HG03571 (cell line): ENCODE results near the gene SLC35F3.

Experiments
- ATAC-seq: cut with Tn5 transposase; IDR thresholded peaks from one replicate; pipeline ENCODE4 v1.9.1; 2021; ENCODE audit not compliant: unreplicated experiment

Gene SLC35F3

DNA sequence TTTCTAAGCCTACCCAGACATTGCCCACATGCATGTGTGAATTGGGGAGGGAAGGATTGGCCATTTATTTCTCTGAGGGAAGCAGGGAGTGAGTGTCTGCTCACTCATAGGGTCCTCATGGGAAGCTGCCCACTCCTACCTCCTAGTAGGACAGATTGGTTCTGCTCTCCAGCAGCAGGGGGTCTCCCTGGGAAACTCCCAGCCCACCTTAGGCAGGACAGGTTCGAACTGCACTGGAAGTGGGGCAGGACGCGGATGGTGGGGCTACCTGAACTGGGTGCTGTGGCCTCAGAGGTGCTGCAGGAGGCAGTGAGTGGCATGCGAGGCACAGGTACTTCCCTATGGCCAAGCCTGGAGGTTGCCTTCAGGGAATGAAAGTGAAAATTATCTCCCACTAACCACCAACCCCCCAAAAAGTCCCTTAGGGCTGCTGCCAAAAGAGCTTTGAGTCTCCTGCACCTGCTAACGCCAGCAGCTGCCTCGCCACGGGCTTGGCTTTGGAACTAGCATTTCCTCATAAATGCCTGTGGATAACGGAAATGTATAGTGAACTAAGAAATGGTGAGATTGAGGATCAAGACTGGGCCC lies 311.7 kb downstream of the SLC35F3 start:
- ATAC-seq: peak; percentile 35

DNA sequence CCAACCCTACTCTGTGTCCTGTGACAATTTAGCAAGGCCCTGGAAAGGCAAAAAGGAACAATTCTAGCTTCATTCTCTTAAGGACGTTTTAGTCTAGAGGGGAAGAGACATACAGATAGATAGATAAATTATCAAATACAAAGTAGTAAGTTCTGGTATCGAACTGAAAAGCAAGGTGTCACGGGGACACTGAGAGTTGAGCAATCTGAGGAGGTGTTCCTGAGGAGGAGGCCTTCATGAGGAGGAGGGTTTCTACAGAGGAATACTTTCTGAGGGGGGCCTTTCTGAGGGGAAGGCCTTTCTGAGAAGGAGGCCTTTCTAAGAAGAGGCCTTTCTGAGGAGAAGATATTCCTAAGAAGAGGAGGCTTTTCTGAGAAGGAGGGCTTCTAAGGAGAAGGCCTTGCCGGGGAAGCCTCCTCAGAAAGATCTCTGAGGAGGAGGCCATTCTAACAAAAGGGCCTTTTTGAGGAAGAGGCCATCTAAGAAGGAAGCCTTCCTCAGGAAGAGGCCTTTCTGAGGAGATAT lies 312.9 kb downstream of the SLC35F3 start:
- no peak for ATAC-seq

DNA sequence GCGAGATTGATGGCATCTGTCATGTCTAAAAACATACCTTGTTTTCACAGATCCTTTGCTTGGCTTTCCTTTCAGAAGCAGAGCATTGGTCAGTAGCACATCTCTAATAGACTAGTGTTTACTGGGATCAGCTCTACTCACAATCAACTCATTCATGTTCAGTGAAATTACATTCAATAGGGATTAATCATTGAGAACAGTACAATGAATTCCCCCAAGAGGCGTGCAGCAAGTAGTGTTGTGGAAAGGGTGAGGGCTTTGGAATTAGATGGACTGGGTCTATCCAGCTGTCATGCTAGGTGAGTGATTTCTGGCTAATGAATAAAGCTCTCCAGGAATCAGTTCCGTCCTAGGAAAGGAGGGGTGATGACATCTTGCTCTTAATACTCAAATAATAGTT lies 313.6 kb downstream of the SLC35F3 start:
- no peak for ATAC-seq

DNA sequence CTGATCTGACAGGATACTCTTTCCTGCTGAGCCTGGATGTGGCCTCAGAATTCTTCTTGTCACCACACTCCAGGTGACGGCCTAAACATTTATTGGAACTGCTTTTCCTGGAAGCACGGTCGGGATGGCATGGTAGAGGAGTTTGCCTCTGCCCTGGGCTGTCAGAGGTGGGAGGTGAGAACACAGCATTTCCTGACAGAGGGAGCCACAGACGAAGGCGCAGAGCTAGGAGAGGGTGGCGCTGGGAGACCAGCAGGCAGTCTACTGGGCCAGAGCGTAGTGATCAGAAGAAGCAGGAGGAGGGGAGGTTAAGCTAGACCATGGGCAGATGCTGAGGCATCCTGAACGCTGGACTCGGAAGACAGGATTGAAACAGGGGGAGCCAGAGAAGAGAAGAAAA lies 315.2 kb downstream of the SLC35F3 start:
- ATAC-seq: no peak

DNA sequence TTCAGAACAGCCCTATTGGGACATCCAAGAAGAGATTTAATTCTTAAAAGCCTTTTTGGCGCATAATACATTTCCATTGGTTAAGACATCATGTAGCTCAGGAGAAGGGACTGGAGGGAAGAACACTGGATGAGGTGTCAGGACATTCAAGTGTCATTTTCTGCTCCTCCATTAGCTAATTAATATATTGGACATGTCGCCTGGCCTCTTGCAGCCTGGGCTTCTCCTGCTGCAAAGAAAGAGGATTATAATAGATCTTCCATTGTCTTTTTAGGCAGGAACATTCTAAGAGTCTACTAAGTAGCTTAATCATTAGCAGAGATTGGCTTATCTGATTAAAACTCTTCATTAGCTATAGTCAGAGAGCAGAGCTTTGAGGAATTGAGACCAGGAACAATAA lies 317.1 kb downstream of the SLC35F3 start:
- no peak for ATAC-seq

DNA sequence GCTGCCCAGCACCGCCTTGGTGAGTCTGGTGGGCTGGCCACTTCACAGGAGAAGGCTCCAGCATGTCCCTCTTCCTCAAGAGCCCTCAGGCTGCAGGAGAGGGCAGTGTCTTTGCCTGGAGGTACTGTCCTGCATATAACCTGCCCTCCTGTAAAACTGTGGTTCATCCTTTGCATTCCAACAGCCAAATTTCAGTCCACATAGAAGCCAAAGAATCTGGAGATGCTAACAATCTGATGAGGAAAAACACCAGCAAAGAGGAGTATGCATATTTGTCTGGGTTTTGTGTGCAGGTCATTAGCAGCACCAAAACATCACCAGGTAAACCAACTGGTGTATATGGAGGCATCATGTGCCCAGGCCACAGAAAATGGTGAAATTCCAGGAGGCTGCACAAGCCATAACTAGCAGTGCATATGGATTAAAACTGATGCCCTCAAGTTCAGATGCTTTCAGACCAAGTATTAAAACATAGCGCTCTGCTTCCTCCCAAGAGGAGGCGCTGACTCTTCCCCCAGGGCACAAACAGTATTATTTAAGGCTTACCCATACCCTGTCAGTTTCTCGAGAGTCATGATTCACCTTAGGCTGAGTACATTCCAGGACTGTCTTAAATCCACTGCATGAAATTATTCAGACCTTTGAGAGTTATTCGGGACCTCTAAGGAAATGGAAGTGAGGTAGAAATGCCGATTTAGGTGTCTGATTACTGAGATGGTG lies 318.2 kb downstream of the SLC35F3 start:
- ATAC-seq: no peak

DNA sequence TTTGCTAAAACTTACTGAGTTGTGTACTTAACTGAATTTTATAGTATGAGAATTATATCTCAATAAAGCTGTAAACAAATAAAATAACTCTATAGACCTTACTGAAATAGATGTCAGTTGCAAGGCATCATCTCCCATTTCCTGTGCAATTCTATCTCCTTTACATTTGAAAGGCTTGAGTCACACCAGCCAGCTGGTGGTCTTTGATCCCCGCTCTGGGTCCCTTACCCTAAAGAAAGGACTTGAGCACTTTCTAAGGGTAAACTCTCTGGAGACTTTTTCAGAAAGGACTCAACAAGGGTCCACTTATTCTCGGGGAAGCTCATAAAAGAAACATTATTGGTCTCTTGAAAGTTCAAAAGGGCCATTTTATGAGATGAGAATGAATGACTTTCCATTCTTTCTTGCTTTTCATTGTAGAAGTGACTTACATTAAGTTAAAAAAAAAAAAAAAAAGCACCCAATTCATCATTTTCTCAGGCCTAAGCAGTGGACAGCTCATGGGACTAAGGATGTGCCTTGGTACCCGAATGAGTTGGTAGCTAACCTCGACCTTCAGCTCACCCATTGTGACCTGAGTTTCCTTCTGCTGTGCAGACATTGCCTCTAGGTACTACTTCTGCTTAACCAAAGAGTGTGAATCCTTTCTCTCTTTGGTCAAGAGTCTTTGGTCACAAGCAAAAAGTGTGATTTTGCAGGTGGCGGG lies 321.8 kb downstream of the SLC35F3 start:
- no peak for ATAC-seq

DNA sequence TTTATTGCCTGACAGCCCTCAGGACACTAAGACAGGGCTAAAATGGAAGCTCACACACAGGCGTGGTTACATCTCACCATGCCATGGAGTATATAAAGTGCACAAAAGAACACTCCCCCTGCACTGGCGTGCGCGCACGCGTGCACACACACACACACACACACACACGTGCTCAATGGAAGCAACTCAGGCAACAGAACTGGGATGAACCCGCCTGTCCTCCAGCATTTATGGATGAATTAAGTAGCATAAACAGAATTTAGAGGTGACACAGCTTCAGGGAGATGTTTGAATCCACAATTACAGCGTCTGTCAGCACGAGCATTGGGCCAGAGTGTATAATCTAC lies 322.3 kb downstream of the SLC35F3 start:
- no peak for ATAC-seq

DNA sequence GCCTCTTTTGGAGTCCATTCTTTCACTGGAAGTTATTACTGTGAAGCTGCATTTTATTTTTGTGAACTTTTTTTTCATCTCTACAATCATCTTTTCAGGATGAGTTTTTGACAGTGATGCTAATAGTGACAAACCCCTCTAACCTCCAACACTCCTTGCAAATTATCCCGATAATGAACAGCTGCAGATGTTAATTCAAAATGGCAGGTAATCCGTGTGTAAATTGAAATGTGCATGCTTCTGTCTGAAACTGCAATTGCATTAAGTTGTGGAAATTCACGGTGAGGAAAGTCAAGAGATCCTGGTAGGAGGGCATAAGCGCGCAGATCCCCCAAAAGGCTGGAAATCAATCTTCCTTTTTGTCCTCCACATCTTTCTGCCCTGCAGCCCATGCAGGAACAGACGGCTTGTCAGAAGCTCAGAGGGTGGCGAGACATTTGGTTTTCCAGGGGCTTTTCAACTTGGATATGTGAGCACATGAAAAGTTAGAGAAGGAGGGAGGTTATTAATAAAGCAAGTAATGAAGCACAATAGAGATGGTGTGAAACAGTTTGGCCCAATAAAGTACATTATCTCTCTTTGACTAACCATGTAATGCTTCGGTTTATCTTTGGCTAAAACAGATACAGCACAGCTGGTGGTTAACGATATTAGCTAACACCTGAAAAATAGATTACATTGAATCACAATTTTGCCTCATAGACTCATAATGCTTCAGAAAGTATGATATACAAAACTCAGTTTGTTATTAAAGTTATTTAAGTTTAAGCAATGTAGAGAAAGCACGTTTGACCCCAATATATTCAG lies 325.3 kb downstream of the SLC35F3 start:
- ATAC-seq: no peak

DNA sequence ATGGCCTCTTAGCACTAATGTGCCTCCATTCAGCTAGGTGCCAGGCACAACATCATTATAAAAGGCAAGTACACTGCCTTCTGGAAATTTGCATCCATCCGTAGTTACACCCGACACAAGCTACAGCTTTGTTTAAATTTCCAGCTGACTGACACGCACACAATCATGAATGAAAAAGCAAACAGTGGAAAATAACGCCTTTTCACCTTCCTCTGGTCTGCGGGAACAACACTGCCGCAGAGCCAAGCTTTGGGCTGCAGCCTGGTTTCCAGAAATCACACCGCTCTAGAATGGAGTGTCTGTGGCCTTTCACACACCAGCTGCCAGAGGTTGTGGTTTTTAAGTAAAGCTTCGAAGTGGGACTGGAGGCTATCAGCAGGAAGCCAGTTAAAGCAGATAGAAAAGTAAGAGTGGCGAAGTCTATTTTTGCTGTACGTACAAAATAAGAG lies 326.0 kb downstream of the SLC35F3 start:
- peak; percentile 59 for ATAC-seq

DNA sequence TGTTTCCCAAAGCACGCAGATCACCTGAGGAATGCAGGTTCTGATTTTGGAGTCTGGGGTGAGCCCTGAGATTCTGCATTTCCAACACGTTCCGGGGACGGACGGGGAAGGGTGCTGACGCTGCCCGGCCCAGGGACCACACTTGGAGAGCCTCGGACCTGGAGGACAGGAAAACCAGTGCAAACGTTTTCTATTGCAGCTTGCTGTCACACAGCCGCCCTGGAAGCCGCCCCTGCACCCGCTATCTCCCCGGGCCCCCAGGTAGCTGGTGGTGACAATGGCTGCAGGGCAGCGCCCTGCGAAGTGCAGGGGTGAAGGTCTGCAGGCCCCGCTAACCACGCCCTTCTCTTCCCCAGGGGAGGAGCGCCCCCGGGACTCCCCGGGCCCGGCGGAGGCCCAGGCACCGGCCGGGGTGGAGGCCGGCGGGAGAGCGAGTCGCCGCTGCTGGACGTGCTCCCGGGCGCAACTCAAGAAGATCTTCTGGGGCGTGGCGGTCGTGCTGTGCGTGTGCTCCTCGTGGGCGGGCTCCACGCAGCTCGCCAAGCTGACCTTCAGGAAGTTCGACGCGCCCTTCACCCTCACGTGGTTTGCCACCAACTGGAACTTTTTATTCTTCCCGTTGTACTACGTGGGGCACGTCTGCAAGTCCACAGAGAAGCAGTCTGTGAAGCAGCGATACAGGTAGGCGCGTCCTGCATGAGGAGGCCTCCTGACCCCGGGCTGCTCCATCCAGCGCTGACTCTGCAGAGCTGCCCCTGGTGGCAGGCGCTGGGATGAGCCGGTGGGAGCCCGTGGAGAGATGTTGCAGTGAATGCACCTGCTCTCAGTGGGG lies 326.8 kb downstream of the SLC35F3 start:
- no peak for ATAC-seq

DNA sequence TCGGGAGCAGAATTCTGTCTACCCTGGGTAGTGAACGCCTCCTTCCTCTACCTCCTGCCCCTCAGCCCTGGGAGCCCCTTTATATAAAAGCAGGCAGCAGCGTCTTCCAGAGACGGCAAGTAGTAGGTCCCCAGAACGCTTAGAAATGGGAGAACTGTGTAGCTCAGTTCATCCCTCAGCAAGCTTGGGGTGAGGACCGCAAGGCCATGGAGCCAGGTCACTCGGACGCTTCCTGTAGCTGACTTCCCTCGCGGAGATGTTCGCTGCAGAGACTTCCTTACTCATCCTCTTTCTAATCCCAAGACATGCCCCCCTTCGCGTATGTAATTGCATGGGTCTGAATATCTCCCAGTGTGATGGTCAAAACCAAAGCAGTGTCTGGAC lies 327.4 kb downstream of the SLC35F3 start:
- no peak for ATAC-seq

DNA sequence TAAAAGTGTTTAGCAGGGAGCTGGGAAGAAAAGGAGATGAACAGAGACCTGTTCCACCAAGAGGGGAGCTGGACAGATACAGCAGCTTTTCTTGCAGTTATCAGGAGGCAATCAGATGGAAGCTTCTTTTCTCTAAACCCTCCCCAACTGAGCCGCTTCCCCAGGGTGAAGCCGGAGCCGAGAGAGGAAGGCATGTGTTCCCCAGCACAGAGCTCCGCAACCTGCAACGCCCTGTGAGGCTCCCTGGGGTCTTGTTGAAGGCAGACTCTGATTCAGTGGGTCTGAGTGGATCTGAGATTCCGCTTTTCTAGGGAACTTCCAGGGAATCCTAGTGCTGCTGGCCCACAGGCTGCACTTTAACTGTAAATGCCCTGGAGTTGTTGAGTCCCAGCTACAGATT lies 329.7 kb downstream of the SLC35F3 start:
- ATAC-seq: no peak

DNA sequence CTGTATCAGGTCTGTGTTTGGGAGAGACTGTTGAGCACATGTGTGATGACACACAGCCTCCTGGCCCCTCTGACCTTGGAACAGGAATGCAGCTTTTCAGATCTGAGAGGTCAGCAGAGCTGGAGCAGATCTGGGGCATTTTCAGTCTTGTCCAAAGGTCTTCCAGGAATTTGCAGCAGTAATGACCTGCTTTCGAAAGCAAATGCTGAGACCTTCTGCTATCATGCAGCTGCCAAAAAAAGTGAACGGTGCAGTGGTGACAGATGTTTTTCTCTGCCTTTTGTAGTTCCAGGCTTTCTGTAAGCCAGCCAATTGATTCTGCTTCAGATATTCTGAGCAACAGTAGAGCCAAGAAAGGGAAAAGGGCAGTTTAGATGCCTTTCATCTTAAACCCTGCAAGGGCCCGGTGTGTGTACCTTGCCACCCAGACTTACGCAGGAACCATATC lies 331.0 kb downstream of the SLC35F3 start:
- ATAC-seq: no peak

DNA sequence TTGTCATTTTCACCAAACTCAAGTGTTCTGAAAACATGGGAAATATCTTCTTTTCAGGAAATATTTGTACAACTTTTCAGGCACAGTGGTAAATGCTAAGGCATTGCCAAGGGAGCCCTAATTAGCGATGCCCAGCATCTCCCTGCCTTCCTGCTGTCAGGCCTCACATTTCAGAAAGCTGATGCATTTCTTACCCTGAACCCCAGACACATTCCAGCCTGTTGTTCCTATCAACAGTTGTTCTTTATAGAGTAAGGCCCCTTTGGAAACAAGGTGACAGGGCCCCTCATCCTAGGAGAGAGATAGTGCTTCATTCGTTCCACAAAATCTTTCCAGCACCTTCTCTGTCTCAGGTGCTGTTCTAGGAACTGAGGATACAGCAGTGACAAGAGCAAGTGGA lies 332.9 kb downstream of the SLC35F3 start:
- ATAC-seq: no peak

DNA sequence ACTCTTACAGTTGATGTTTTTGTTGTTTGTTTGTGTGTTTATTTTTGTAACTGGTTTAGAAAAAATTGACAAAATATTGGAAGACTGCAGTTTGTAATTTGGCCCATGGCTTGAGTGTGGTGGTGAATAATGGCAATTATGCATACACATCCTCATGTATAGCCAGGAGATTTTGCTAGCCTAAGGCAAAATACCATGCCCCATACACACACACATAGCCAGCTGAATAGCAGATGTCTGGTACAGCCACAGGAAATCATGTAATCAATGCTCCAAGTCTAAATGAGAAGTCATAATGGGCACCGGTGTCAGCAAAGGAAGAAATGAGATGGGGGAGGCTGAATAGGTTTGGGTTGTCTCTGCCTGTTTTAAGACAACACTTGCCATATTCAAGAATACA lies 333.6 kb downstream of the SLC35F3 start:
- no peak for ATAC-seq

DNA sequence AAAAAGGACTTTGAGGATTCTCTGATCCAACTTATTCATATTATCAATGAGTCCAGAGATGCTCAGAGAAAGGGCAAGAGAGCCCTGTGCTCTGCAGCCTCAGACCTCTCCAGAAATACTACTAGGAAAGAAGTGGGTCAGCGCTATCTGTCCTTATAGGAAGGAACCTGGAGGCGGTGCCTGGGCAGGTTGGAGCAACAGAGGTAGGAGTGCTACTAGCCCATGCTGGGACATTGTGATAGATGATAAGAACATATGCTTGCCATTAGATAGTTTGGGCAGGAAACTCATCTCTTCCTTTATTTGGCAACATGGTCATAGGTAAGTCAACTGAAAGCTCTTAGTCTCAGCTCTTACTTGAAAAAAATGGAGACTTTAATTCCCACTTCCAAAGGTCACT lies 335.0 kb downstream of the SLC35F3 start:
- ATAC-seq: no peak

DNA sequence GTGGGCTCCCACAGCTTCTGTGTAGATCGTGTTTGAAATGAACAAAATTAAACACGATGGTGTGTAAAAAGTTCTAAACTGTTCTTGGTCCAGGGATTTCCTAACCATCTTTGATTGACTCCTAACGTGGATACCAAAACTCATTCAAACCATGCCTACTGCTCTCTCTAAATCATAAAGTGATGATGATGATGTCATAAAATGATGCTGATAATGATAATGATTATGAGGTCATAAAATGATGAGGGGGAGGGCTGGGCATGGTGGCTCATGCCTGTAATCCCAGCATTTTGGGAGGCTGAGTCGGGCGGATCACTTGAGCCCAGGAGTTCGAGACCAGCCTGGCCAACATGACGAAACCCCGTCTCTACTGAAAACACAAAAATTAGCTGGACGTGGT lies 335.5 kb downstream of the SLC35F3 start:
- ATAC-seq: no peak

DNA sequence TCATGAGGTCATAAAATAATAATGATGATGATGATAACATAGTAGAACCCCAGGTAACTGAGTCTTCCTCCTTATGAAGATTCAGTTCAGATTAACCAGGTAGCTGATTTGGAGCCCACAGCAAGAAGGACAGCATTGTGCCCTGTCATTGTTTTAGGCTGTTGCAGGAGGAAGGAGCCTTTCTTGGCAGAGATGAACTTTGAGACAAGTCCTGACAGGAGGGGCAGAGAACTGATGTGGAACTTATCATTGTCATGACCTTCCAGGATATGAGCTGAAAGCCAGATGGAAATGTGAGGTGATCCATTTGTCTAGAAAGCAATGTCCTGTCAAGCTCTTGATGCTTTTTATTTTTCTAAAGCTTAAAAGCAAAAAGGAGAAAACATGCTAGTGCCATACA lies 336.2 kb downstream of the SLC35F3 start:
- ATAC-seq: no peak

DNA sequence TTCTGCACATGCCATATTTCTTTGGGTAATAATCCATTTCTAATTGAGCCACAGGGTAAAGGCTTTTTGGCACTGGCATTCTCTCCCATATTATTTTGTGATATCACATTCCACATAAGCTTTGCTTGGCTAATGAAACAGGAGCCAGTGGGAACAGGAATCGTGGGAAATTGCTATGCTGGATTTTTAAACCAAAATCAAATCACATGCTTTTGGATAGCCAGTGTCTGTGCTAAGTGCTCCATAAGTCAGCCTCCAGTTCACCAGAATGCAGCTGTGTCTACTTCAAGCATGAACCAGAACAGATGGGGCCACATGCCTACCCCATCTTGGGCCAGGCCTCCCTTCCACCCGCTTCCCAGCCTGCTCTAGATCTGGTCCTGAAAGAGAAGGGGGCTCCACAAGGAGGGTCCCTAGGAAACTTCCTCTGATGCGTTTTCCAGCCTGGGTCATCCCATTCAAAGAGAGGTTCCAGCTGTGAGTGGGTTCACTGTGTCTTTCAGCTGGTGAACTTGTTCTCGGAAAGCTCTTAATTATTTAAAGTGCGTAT lies 337.5 kb downstream of the SLC35F3 start:
- ATAC-seq: no peak
